Measurements from ENCODE around the gene BSPRY.
"Not testable (repeated sequence)": the region's sequence is repeated elsewhere in the genome, so short reads cannot be mapped to it uniquely, and the experiment has no call there.

Gene BSPRY

DNA sequence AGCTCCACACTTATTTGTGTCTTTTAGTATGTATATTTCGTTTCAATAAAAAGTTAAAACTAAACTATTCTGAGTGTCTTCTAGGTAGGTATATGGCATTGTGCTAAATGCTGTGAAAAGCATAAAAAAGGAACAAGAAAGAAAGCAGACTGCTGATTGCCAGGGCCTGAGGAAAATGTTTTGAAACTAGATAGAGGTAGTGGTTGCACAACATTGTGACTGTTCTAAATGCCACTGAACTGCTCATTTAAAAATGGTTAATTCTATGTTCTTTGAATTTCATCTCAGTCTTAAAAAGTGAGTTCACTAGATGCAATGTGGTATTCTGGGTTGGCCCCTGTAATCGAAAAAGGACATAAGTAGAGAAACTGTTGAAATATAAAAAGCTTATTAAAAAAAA, 54.3 kb downstream of the BSPRY start:
- no peak for DNase-seq (ENCODE audit: low read depth)
- H3K4me3 ChIP-seq (ENCODE audit: low read depth, low read length), result no peak overlapping the region
- TF ChIP-seq, protein P1, sequence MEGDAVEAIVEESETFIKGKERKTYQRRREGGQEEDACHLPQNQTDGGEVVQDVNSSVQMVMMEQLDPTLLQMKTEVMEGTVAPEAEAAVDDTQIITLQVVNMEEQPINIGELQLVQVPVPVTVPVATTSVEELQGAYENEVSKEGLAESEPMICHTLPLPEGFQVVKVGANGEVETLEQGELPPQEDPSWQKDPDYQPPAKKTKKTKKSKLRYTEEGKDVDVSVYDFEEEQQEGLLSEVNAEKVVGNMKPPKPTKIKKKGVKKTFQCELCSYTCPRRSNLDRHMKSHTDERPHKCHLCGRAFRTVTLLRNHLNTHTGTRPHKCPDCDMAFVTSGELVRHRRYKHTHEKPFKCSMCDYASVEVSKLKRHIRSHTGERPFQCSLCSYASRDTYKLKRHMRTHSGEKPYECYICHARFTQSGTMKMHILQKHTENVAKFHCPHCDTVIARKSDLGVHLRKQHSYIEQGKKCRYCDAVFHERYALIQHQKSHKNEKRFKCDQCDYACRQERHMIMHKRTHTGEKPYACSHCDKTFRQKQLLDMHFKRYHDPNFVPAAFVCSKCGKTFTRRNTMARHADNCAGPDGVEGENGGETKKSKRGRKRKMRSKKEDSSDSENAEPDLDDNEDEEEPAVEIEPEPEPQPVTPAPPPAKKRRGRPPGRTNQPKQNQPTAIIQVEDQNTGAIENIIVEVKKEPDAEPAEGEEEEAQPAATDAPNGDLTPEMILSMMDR (IDR thresholded peaks at IDR 0.05; ENCODE audit: control insufficient read depth, extremely low read depth, insufficient read depth), result no peak

DNA sequence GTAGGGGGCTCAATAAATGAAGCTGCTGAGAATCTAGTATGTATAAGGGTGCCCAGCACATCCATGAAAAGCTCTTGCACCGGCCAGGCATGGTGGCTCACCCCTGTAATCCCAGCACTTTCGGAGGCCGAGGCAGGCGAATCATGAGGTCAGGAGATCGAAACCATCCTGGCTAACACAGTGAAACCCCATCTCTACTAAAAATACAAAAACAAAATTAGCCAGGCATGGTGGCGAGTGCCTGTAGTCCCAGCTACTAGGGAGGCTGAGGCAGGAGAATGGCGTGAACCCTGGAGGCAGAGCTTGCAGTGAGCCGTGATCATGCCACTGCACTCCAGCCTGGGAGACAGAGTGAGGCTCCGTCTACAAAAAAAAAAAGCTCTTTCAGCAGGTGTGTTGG, 57.0 kb downstream of the BSPRY start:
- DNase-seq (ENCODE audit: low read depth); H3K4me3 ChIP-seq (ENCODE audit: low read depth, low read length): not testable (repeated sequence)

DNA sequence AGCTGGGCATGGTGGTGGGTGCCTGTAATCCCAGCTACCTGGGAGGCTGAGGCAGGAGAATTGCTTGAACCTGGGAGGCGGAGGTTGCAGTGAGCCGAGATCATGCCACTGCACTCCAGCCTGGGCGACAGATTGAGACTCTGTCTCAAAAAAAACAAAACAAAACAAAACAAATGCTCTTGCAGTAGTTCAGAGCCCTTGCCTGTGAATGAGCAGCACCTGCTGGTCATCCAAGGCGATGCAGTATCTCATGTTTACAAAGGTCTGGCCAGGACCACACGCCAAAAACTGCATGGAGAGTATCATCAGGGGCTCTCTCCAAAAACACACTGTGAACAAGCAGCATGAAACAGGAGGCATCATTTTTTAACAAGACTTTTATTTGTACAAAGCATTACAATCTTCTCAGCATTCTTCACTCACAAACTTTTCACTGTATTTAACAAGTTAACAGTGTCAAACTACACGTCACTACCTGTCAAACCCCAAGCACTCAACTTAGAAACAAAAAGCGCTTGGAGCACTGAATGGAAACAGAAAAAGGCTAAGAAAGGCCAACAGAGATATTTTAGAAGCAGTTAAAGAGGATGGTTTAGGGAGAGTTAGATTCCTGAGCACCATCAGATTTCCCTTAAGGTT, 57.7 kb downstream of the BSPRY start:
- DNase-seq (ENCODE audit: low read depth), result peak; percentile 58
- not testable (repeated sequence) for H3K4me3 ChIP-seq (ENCODE audit: low read depth, low read length)
- TF ChIP-seq, protein P1 (IDR thresholded peaks at IDR 0.05; ENCODE audit: control insufficient read depth, extremely low read depth, insufficient read depth), result peak; percentile 96

DNA sequence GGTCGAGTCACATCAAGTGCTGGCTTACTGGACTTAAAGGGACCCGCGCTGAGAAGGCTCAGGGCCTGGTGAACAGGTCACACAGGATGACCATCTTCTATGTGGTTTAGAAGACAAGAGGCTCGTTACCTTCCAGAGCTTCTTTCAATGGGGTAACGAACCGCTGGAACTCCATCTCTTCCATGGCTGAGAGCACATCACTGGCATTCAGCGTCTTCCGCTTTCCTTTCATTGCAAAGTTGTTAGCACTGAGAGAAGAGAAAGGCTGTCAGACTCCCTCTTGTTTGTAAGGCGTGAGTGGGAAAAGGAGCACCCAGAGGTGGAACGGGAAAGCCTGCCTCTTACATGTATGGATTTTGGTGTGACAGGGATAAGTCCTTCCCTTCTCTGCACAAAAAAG, 60.1 kb downstream of the BSPRY start:
- DNase-seq (ENCODE audit: low read depth), result no peak
- TF ChIP-seq, protein P1 (IDR thresholded peaks at IDR 0.05; ENCODE audit: control insufficient read depth, extremely low read depth, insufficient read depth), result no peak

DNA sequence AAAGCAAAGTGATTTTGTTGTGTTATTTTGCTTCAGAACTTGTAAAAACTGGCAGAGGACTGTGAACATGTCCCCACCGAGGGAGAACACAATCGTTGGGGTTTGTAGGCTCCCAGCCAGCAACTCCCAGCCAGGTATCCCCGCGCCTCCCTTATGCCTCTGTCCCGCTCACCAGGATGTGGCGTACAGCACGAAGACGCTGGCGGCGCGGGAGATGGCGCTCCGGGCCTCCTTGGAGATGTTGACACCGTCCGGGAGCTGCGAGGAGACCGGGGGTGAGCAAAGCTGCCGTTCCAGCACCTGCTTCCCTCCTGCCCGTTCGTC, 60.5 kb downstream of the BSPRY start:
- DNase-seq (ENCODE audit: low read depth), result no peak
- peak overlapping the region; percentile 98 for H3K4me3 ChIP-seq (ENCODE audit: low read depth, low read length)
- TF ChIP-seq, protein P1 (IDR thresholded peaks at IDR 0.05; ENCODE audit: control insufficient read depth, extremely low read depth, insufficient read depth), result no peak

More for the DNA sequence above, 60.1 kb downstream of the BSPRY start:
- peak overlapping the region; percentile 98 for H3K4me3 ChIP-seq (ENCODE audit: low read depth, low read length)

DNA sequence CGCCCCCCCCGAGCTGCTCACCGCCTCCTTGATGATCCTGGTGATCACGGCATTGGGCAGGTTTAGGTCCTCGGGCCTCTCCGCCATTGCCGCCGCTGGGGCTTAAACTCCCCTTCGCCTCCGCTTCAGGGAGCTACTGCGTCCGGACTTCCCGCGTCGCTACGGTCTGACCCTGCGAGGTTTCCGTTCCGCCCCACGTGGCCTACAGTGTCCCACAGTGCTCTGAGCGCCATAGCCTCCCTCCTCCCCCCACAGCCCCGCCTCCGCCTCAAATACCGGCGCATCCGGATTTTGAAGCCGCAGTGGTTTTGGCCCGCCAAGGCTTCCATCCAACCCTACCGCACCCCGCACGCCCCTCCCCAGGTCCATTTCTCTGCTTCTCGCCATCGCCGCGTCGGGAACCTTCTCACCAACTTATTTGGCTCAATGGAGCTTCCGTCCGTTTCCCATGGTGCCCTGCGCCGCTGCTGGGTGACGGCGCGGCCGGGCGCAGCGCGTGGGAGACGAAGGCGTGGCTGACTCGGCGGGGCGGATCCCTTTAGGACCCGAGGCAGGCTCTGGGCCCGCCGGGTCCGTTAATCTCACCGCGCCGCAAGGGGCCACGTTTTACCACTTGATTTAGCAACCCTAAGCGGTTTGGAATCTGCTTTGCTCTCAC, 61.0 kb downstream of the BSPRY start, which contains the start of the genes C9orf43 and POLE3:
C9orf43 (plus strand) TSS at position 541 of the 658 bp plus-strand sequence. CDS start 2,747 bp downstream, outside the sequence.
POLE3 (minus strand) TSS at position 469 of the 658 bp plus-strand sequence; CDS start at position 87, 382 bp downstream.
- TF ChIP-seq, protein P1 (IDR thresholded peaks at IDR 0.05; ENCODE audit: control insufficient read depth, extremely low read depth, insufficient read depth), result no peak
- DNase-seq (ENCODE audit: low read depth), result peak; percentile 83
- H3K4me3 ChIP-seq (ENCODE audit: low read depth, low read length), result peak within 1 kb of the TSS; percentile 98

DNA sequence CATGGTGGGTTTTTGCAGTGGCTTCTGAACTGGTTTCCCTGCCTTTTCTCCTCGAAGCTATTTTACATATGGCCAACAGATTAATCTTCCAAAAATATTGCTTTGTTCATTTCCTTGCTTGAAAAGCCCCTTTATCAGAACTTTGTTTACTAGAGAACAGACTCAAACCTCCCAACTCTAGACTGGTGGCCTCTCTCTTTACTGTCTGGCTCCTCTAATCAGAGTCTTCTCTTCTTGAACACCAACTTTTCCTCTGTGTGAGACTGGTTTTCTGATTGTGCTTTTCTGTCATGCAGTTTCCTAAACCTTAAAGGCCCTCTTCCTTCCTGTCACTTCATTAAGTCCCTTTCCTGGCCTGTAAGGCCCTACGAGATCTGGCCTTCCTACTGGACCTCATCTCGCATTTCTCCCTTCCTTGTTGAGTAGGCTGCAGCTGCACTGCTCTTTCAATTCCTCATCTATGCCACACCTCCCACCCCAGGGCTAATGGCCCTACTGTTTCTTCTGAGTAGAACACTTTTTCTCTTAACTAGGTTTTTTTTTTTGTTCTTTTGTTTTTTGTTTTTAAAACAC, 66.9 kb downstream of the BSPRY start:
- TF ChIP-seq, protein P1 (IDR thresholded peaks at IDR 0.05; ENCODE audit: control insufficient read depth, extremely low read depth, insufficient read depth), result no peak
- H3K4me3 ChIP-seq (ENCODE audit: low read depth, low read length), result no peak overlapping the region
- no peak for DNase-seq (ENCODE audit: low read depth)

All from LNCaP clone FGC (cell line).